Duodenal mucosa (tissue), 2 donors: ENCODE results near the gene ZPBP2.

ENCODE experiments used
- H3K27ac ChIP-seq: one replicate; pipeline ENCODE4 v1.7.0; 2013; ENCODE audit warnings: low read depth, low read length
- H3K27me3 ChIP-seq, 2 donors: one replicate each; pipeline ENCODE4 v1.7.0; 2013; ENCODE audit warnings: low read length in 2 of 2, control low read depth in 1 of 2; ENCODE audit not compliant: insufficient read depth in 2 of 2, control insufficient read depth in 1 of 2
- H3K36me3 ChIP-seq, 2 donors: one replicate each; pipeline ENCODE4 v1.7.0; 2013; ENCODE audit warnings: low read length in 2 of 2, control low read depth in 1 of 2; ENCODE audit not compliant: insufficient read depth in 2 of 2, control insufficient read depth in 1 of 2
- H3K4me1 ChIP-seq, 2 donors: one replicate each; pipeline ENCODE4 v1.7.0; 2013; ENCODE audit warnings: low read length in 2 of 2, control low read depth in 1 of 2; ENCODE audit not compliant: insufficient read depth in 2 of 2, control insufficient read depth in 1 of 2
- H3K4me3 ChIP-seq, 2 donors: one replicate each; pipeline ENCODE4 v1.7.0; 2013; ENCODE audit warnings: low read length in 2 of 2, low read depth in 1 of 2
- H3K9ac ChIP-seq, 2 donors: one replicate each; pipeline ENCODE4 v1.7.0; 2013; ENCODE audit warnings: low read length in 2 of 2, low read depth in 1 of 2
- H3K9me3 ChIP-seq, 2 donors: one replicate each; pipeline ENCODE4 v1.7.0; 2013; ENCODE audit warnings: low read length in 2 of 2, control low read depth in 1 of 2; ENCODE audit not compliant: control insufficient read depth in 1 of 2

The ZPBP2 gene

GRCh38 chr17:39923836-39924690 lies 56.1 kb downstream of the ZPBP2 start:
- H3K36me3 ChIP-seq = peaks cover 25 to 44% of the 10 kb centered on the region in 2 donors
- H3K27ac ChIP-seq = no peak overlapping the region
- H3K4me3 ChIP-seq = peak overlapping the region in 1 of 2 donors; percentile 9
- peak overlapping the region; percentile 10 to 95 for H3K9ac ChIP-seq
- H3K27me3 ChIP-seq = no peaks in the 10 kb centered on the region
- H3K9me3 ChIP-seq = no peaks in the 10 kb centered on the region
- peaks cover 60 to 61% of the 10 kb centered on the region in 2 donors for H3K4me1 ChIP-seq

- Histone ChIP-seq H3K4me3 (no peak overlapping the region), H3K4me1 (peaks cover 61 to 62% of the 10 kb centered on the region in 2 donors), H3K27me3 (no peaks in the 10 kb centered on the region), H3K27ac (no peak overlapping the region), H3K9ac (peak overlapping the region; percentile 10 to 95), H3K36me3 (peaks cover 25 to 41% of the 10 kb centered on the region in 2 donors), H3K9me3 (no peaks in the 10 kb centered on the region)
These were observed 56.7 kb downstream of the ZPBP2 start for GRCh38 chr17:39924691-39925055.

- peaks cover 25 to 35% of the 10 kb centered on the region in 2 donors for H3K36me3 ChIP-seq
- peak overlapping the region; percentile 82 to 95 for H3K9ac ChIP-seq
- H3K9me3 ChIP-seq = no peaks in the 10 kb centered on the region
- H3K4me3 ChIP-seq = peak overlapping the region; percentile 77 to 84
- H3K4me1 ChIP-seq = peaks cover 54 to 55% of the 10 kb centered on the region in 2 donors
- no peaks in the 10 kb centered on the region for H3K27me3 ChIP-seq
- no peak overlapping the region for H3K27ac ChIP-seq
These were observed 57.5 kb downstream of the ZPBP2 start for GRCh38 chr17:39925282-39926134.

GRCh38 chr17:39926135-39926587 lies 58.2 kb downstream of the ZPBP2 start:
- peak overlapping the region; percentile 82 to 95 for H3K9ac ChIP-seq
- peaks cover 25 to 31% of the 10 kb centered on the region in 2 donors for H3K36me3 ChIP-seq
- no peaks in the 10 kb centered on the region for H3K27me3 ChIP-seq
- peaks cover 50 to 52% of the 10 kb centered on the region in 2 donors for H3K4me1 ChIP-seq
- peak overlapping the region; percentile 77 to 84 for H3K4me3 ChIP-seq
- H3K27ac ChIP-seq = no peak overlapping the region
- H3K9me3 ChIP-seq = no peaks in the 10 kb centered on the region

- Histone ChIP-seq H3K9ac (peak overlapping the region; percentile 82 to 95), H3K27me3 (no peaks in the 10 kb centered on the region), H3K9me3 (no peaks in the 10 kb centered on the region), H3K4me1 (peaks cover 47% of the 10 kb centered on the region in 2 donors), H3K36me3 (peaks cover 25 to 26% of the 10 kb centered on the region in 2 donors), H3K4me3 (peak overlapping the region; percentile 77 to 84), H3K27ac (peak overlapping the region; percentile 87)
These were observed 58.6 kb downstream of the ZPBP2 start for GRCh38 chr17:39926588-39927100.
